A549 treated with AZD9567 at 1 μM for 4 hours (cell line): ENCODE results near the gene HLA-DRA. TPM values are rescaled to one million over a fixed set of nuclear protein-coding genes. Genes with fewer than 3 reads are reported as not detected.

Source experiments
- total RNA-seq: library from RNA; stranded (reverse); fragments of 200-300 nt; extraction: Qiagen RNA extraction; gene quantifications from 5 replicates; pipeline ENCODE4 v1.2.3, GENCODE V29; 2022; ENCODE audit not compliant: insufficient read depth

HLA-DRA gene
- total RNA-seq, result not detected in 5 replicates

DNA sequence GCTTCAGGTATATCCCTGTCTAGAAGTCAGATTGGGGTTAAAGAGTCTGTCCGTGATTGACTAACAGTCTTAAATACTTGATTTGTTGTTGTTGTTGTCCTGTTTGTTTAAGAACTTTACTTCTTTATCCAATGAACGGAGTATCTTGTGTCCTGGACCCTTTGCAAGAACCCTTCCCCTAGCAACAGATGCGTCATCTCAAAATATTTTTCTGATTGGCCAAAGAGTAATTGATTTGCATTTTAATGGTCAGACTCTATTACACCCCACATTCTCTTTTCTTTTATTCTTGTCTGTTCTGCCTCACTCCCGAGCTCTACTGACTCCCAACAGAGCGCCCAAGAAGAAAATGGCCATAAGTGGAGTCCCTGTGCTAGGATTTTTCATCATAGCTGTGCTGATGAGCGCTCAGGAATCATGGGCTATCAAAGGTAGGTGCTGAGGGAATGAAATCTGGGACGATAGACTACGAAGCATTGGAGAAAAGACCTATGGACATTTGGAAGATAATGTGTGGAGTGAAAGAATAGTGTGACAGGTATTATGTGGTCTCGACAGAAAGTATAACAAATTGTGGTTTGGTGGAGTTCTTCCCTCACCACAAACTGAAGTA is at the start of gene HLA-DRA:
Gene HLA-DRA (plus strand): TSS at position 286 of the 613 bp plus-strand sequence. CDS start 64 bp downstream, at position 350.

GRCh38 chr6:32406857-32407256 is 32.8 kb upstream of the HLA-DRA start, which contains the start of gene BTNL2:
Gene BTNL2, minus strand, starts transcription at chr6:32407181. Its CDS starts 58 bp downstream, at chr6:32407123.

Other genes with a start within 250 kb of the HLA-DRA start
- 11.3 to 14.9 TPM (median 14.0 TPM) in 5 replicates for gene PBX2, start 249.7 kb upstream of the HLA-DRA start, total RNA-seq
- 0.23 to 0.40 TPM (median 0.31 TPM) in 4 of 5 replicates, not detected in the other for gene GPSM3, start 247.2 kb upstream of the HLA-DRA start, total RNA-seq
- 0.69 to 0.87 TPM (median 0.79 TPM) in 4 of 5 replicates, not detected in the other for gene NOTCH4, start 215.8 kb upstream of the HLA-DRA start, total RNA-seq
- gene TSBP1, start 68.0 kb upstream of the HLA-DRA start, total RNA-seq, result not detected in 5 replicates
- gene BTNL2, start 32.7 kb upstream of the HLA-DRA start, total RNA-seq, result not detected in 5 replicates
- not detected in 5 replicates for gene HLA-DRB5, start 90.4 kb downstream of the HLA-DRA start, total RNA-seq
- gene HLA-DRB1, start 150.0 kb downstream of the HLA-DRA start, total RNA-seq, result not detected in 5 replicates
- gene HLA-DQA1, start 197.5 kb downstream of the HLA-DRA start, total RNA-seq, result not detected in 5 replicates
- gene HLA-DQB1, start 226.8 kb downstream of the HLA-DRA start, total RNA-seq, result not detected in 5 replicates